SK-N-MC (cell line): ENCODE data around the gene NIM1K.

Experiments
- EZH2 ChIP-seq: fragments of 200-600 bp; sonication (generic); IDR thresholded peaks from one replicate; pipeline ENCODE4 v1.6.1; 2017; ENCODE audit warnings: antibody characterized with exemption
- FOXP2 ChIP-seq: optimal IDR thresholded peaks from 2 replicates; pipeline ENCODE3; 2011; ENCODE audit warnings: mild to moderate bottlenecking, moderate library complexity; ENCODE audit not compliant: insufficient read depth; ENCODE audit errors: extremely low read length, control extremely low read depth
- POLR2AphosphoS5 ChIP-seq: IDR thresholded peaks from 2 replicates; pipeline ENCODE4 v1.6.1; 2012; ENCODE audit warnings: mild to moderate bottlenecking, low read depth, low read length, borderline replicate concordance

- TF ChIP-seq POLR2AphosphoS5 (no peak), EZH2 (no peak), FOXP2 (no peak)
These were observed 102.2 kb downstream of the NIM1K start for GRCh38 chr5:43294226-43294625.
